SK-N-SH (cell line): Measurements from ENCODE around the gene ZNF74. TPM values are rescaled to one million over a fixed set of nuclear protein-coding genes. Genes with fewer than 3 reads are reported as not detected.

Experiments
- CTCF ChIA-PET: fragments of 300-600, 350-600 bp; formaldehyde crosslinking; extraction: SDS; loops from one replicate; lab custom pipeline; 2021; lab: Yijun Ruan, JAX
- POLR2A ChIA-PET: fragments of 350-600 bp; sonication (Branson Sonifier 250); formaldehyde crosslinking; extraction: SDS; loops from one replicate; lab custom pipeline; 2020; ENCODE audit warnings: antibody characterized with exemption, inconsistent platforms; lab: Yijun Ruan, JAX
- DNase-seq: peaks from one replicate; pipeline ENCODE4 v3.0.0; 2012
- H2AFZ ChIP-seq: fragments of 200-600 bp; sonication (generic); 2 replicates; pipeline ENCODE4 v1.8.1; 2016; ENCODE audit warnings: antibody characterized with exemption, mild to moderate bottlenecking, low read depth
- H3F3A ChIP-seq: fragments of 200-600 bp; sonication (generic); replicated peaks from 2 replicates; pipeline ENCODE3; 2016; ENCODE audit warnings: antibody characterized with exemption, mild to moderate bottlenecking; ENCODE audit not compliant: insufficient read depth
- H3K27ac ChIP-seq, 2 experiments: fragments of 200-500 bp in 1 of 2; fragments of 200-600 bp in 1 of 2; sonication (Bioruptor generic) in 1 of 2; sonication (generic), shearing (Covaris generic) in 1 of 2; 2 replicates each; pipeline versions ENCODE4 v1.5.1 to v1.6.1; 2014 to 2016; ENCODE audit warnings: low read depth in 2 of 2, inconsistent platforms in 1 of 2, low read length in 1 of 2, mild to moderate bottlenecking in 1 of 2, mixed read lengths in 1 of 2
- H3K27me3 ChIP-seq: fragments of 200-600 bp; sonication (generic), shearing (Covaris generic); 2 replicates; pipeline ENCODE4 v1.6.1; 2016; ENCODE audit warnings: mixed run types; ENCODE audit not compliant: insufficient read depth
- H3K36me3 ChIP-seq, 2 experiments: fragments of 200-500 bp in 1 of 2; fragments of 200-600 bp in 1 of 2; sonication (Bioruptor generic) in 1 of 2; sonication (generic) in 1 of 2; replicated peaks in 1 of 2; 2 replicates each; pipeline versions ENCODE3 to v1.5.1; 2014 to 2016; ENCODE audit warnings: low read length in 1 of 2, mild to moderate bottlenecking in 1 of 2; ENCODE audit not compliant: insufficient read depth in 2 of 2, control insufficient read depth in 1 of 2
- H3K4me1 ChIP-seq, 2 experiments: fragments of 200-500 bp in 1 of 2; fragments of 200-600 bp in 1 of 2; sonication (Bioruptor generic) in 1 of 2; sonication (generic), shearing (Covaris generic) in 1 of 2; 2 replicates each; pipeline versions ENCODE4 v1.5.1 to v1.6.1; 2014 to 2016; ENCODE audit warnings: low read depth in 1 of 2, low read length in 1 of 2, mixed run types in 1 of 2; ENCODE audit not compliant: insufficient read depth in 2 of 2, control insufficient read depth in 1 of 2
- H3K4me2 ChIP-seq: fragments of 200-600 bp; sonication (generic), shearing (Covaris generic); 2 replicates; pipeline ENCODE4 v1.6.1; 2017; ENCODE audit warnings: mixed run types
- H3K4me3 ChIP-seq, 2 experiments: fragments of 200-500 bp in 1 of 2; fragments of 200-600 bp in 1 of 2; sonication (Bioruptor generic) in 1 of 2; sonication (generic), shearing (Covaris generic) in 1 of 2; 2 replicates each; pipeline versions ENCODE4 v1.5.1 to v1.8.1; 2014 to 2016; ENCODE audit warnings: low read depth in 2 of 2, inconsistent platforms in 1 of 2, low read length in 1 of 2, mild to moderate bottlenecking in 1 of 2, mixed read lengths in 1 of 2, moderate library complexity in 1 of 2
- H3K79me2 ChIP-seq: fragments of 200-600 bp; sonication (generic); 2 replicates; pipeline ENCODE4 v1.8.1; 2017; ENCODE audit warnings: mild to moderate bottlenecking; ENCODE audit not compliant: insufficient read depth
- H3K9ac ChIP-seq: fragments of 200-600 bp; sonication (generic); 2 replicates; pipeline ENCODE4 v1.6.1; 2017; ENCODE audit warnings: mixed run types
- H3K9me2 ChIP-seq: fragments of 200-600 bp; sonication (generic); 2 replicates; pipeline ENCODE4 v1.6.1; 2017; ENCODE audit warnings: mixed run types
- H3K9me3 ChIP-seq: fragments of 200-600 bp; sonication (generic); 2 replicates; pipeline ENCODE4 v1.6.1; 2017; ENCODE audit warnings: mixed run types, mild to moderate bottlenecking, moderate library complexity
- H4K20me1 ChIP-seq: fragments of 200-600 bp; sonication (generic); 2 replicates; pipeline ENCODE4 v1.6.1; 2017; ENCODE audit warnings: mild to moderate bottlenecking, mixed run types; ENCODE audit not compliant: insufficient read depth
- CHD2 ChIP-seq: fragments of 150-350 bp; IDR thresholded peaks from 2 replicates; pipeline ENCODE4 v1.6.1; 2018; ENCODE audit warnings: low read length; ENCODE audit not compliant: partially characterized antibody
- EP300 ChIP-seq, 2 experiments: IDR thresholded peaks; 2 replicates each; pipeline versions ENCODE4 v1.4.0 to v1.6.1; 2012; ENCODE audit warnings: borderline replicate concordance in 1 of 2, low read depth in 1 of 2, low read length in 1 of 2
- FOSL2 ChIP-seq: IDR thresholded peaks from 2 replicates; pipeline ENCODE4 v1.4.0; 2012; ENCODE audit warnings: low read depth, mild to moderate bottlenecking, moderate library complexity, borderline replicate concordance
- FOXM1 ChIP-seq: IDR thresholded peaks from 2 replicates; pipeline ENCODE4 v1.4.0; 2012; ENCODE audit warnings: low read depth, mild to moderate bottlenecking
- GABPA ChIP-seq: IDR thresholded peaks from 2 replicates; pipeline ENCODE4 v1.4.0; 2012; ENCODE audit warnings: low read depth, mild to moderate bottlenecking
- IRF3 ChIP-seq: fragments of 150-350 bp; IDR thresholded peaks from 2 replicates; pipeline ENCODE4 v1.6.1; 2016; ENCODE audit warnings: mild to moderate bottlenecking, low read depth, low read length
- JUND ChIP-seq: IDR thresholded peaks from 2 replicates; pipeline ENCODE4 v1.4.0; 2012
- MEF2A ChIP-seq: IDR thresholded peaks from 2 replicates; pipeline ENCODE4 v1.4.0; 2012; ENCODE audit warnings: low read depth, borderline replicate concordance
- PBX3 ChIP-seq: IDR thresholded peaks from 2 replicates; pipeline ENCODE4; 2012
- RAD21 ChIP-seq: IDR thresholded peaks from 2 replicates; pipeline ENCODE4 v1.6.1; 2012; ENCODE audit warnings: mild to moderate bottlenecking, low read length
- RCOR1 ChIP-seq: fragments of 150-350 bp; IDR thresholded peaks from 2 replicates; pipeline ENCODE4 v1.6.1; 2017; ENCODE audit warnings: antibody characterized with exemption, low read length
- RFX5 ChIP-seq: IDR thresholded peaks from 2 replicates; pipeline ENCODE4 v1.6.1; 2012; ENCODE audit warnings: mild to moderate bottlenecking, improper control_type of control experiment, low read length
- SMC3 ChIP-seq: IDR thresholded peaks from 2 replicates; pipeline ENCODE4 v1.6.1; 2012; ENCODE audit warnings: low read depth, low read length, improper control_type of control experiment
- TAF1 ChIP-seq: IDR thresholded peaks from 2 replicates; pipeline ENCODE4 v1.6.1; 2012; ENCODE audit warnings: low read depth, mild to moderate bottlenecking, low read length, moderate library complexity, borderline replicate concordance
- TCF12 ChIP-seq: IDR thresholded peaks from 2 replicates; pipeline ENCODE4 v1.4.0; 2012
- TEAD4 ChIP-seq: IDR thresholded peaks from 2 replicates; pipeline ENCODE4 v1.4.0; 2012; ENCODE audit warnings: mild to moderate bottlenecking, borderline replicate concordance; ENCODE audit not compliant: insufficient read depth
- WGBS: methylation state at CpG from one replicate; pipeline ENCODE4 v1.1.6; 2017; ENCODE audit warnings: low lambda C conversion rate; 5-methylcytosine and 5-hydroxymethylcytosine counted together
- polyA plus RNA-seq, 3 experiments: library from polyadenylated mRNA; depleted of rRNA; stranded (reverse); fragments of >200 nt; gene quantifications; 2 replicates each; pipeline ENCODE4 v1.2.3, GENCODE V29; 2012

ZNF74 gene
- polyA plus RNA-seq, 1 of the 3 experiments (the other 2 are of a cell fraction): 8.0 TPM

- TF ChIP-seq RFX5: no peak
- TF ChIP-seq GABPA: no peak
- TF ChIP-seq SMC3: no peak
- no peak for TF ChIP-seq TEAD4
These were observed 12.9 kb downstream of the ZNF74 start (continued) for GRCh38 chr22:20406686-20407408.

GRCh38 chr22:20407829-20408228 is 13.9 kb downstream of the ZNF74 start:
- Histone ChIP-seq H3K36me3 (peaks cover 0 to 29% of the 10 kb centered on the region in 2 experiments), H3F3A (no peaks in the 10 kb centered on the region), H2AFZ (no peak overlapping the region), H3K4me3 (no peak overlapping the region), H3K27ac (no peak overlapping the region), H3K4me2 (no peak overlapping the region), H3K4me1 (no peaks in the 10 kb centered on the region), H3K9me2 (no peaks in the 10 kb centered on the region), H4K20me1 (no peaks in the 10 kb centered on the region), H3K27me3 (no peaks in the 10 kb centered on the region), H3K79me2 (no peaks in the 10 kb centered on the region), H3K9ac (no peak overlapping the region), H3K9me3 (no peaks in the 10 kb centered on the region)
- CTCF ChIA-PET: interaction anchor here (1.3 to 3.2 kb wide), 3 partner anchors 10 to 49 kb away, joined by 5 to 18 read pairs (median 14); no protein-coding TSS in a partner anchor
- DNase-seq: no peak
- POLR2A ChIA-PET: no interaction called here
- TF ChIP-seq TCF12: no peak
- no peak for TF ChIP-seq FOXM1
- TF ChIP-seq RCOR1: no peak
- TF ChIP-seq RAD21: no peak
- no peak for TF ChIP-seq CHD2
- no peak for TF ChIP-seq EP300 (IDR thresholded peaks at IDR 0.05; ENCODE audit: borderline replicate concordance in 1 of 2, low read depth in 1 of 2, low read length in 1 of 2)
- TF ChIP-seq PBX3: no peak
- TF ChIP-seq TEAD4: no peak
- no peak for TF ChIP-seq TAF1
- no peak for TF ChIP-seq RFX5
- no peak for TF ChIP-seq IRF3
- TF ChIP-seq MEF2A: no peak
- no peak for TF ChIP-seq FOSL2
- no peak for TF ChIP-seq JUND
- 90% methylated on average over 2 of the region's 3 CpGs for WGBS
